GM12878 (cell line): Measurements from ENCODE around the gene HLA-F. TPM values are rescaled to one million over a fixed set of nuclear protein-coding genes. Genes with fewer than 3 reads are reported as not detected.

Experiments
- ASH2L ChIP-seq: fragments of 300-600, 200-600 bp; sonication (generic); IDR thresholded peaks from 2 replicates; pipeline ENCODE4 v1.6.1; 2017; ENCODE audit warnings: low read depth, mild to moderate bottlenecking, borderline replicate concordance
- CEBPB ChIP-seq, 2 experiments: fragments of 150-350 bp in 1 of 2; IDR thresholded peaks; 2 replicates each; pipeline ENCODE4 v1.6.1; 2012 to 2014; ENCODE audit warnings: low read depth in 2 of 2, low read length in 2 of 2, borderline replicate concordance in 1 of 2, inconsistent platforms in 1 of 2
- HCFC1 ChIP-seq: fragments of 150-350 bp; IDR thresholded peaks from 2 replicates; pipeline ENCODE4 v1.6.1; 2014; ENCODE audit warnings: low read length
- HDAC6 ChIP-seq: fragments of 200-600 bp; sonication (generic); IDR thresholded peaks from one replicate; pipeline ENCODE4 v1.8.0; 2017; ENCODE audit warnings: antibody characterized with exemption; ENCODE audit not compliant: unreplicated experiment
- HDGF ChIP-seq: fragments of 450-650 bp; IDR thresholded peaks from 2 replicates; pipeline ENCODE4 v1.6.1; 2016; ENCODE audit warnings: antibody characterized with exemption
- MEF2A ChIP-seq: IDR thresholded peaks from 2 replicates; pipeline ENCODE4 v1.6.1; 2011; ENCODE audit warnings: low read depth, mild to moderate bottlenecking, low read length, moderate library complexity; ENCODE audit not compliant: insufficient read depth
- MYC ChIP-seq: IDR thresholded peaks from 2 replicates; pipeline ENCODE4 v1.6.1; 2011; ENCODE audit warnings: mild to moderate bottlenecking, low read length, moderate library complexity, inconsistent platforms; ENCODE audit not compliant: insufficient read depth, insufficient replicate concordance, insufficient read length, severe bottlenecking
- RELA ChIP-seq: fragments of 450-650 bp; IDR thresholded peaks from 2 replicates; pipeline ENCODE4 v1.8.0; 2014; ENCODE audit warnings: borderline replicate concordance; ENCODE audit not compliant: partially characterized antibody
- RFX5 ChIP-seq: IDR thresholded peaks from 2 replicates; pipeline ENCODE4 v1.6.1; 2011; ENCODE audit warnings: low read depth, low read length, improper control_type of control experiment
- SPI1 ChIP-seq: IDR thresholded peaks from 2 replicates; pipeline ENCODE4 v1.6.1; 2011; ENCODE audit warnings: low read depth, mild to moderate bottlenecking, low read length, moderate library complexity, borderline replicate concordance; ENCODE audit not compliant: insufficient read depth
- TBL1XR1 ChIP-seq: IDR thresholded peaks from 2 replicates; pipeline ENCODE4 v1.6.1; 2012; ENCODE audit warnings: low read depth, low read length, improper control_type of control experiment
- TCF3 ChIP-seq: IDR thresholded peaks from 2 replicates; pipeline ENCODE4 v1.6.1; 2012; ENCODE audit warnings: low read depth, mild to moderate bottlenecking, low read length, borderline replicate concordance; ENCODE audit not compliant: insufficient read depth
- WRNIP1 ChIP-seq: IDR thresholded peaks from 2 replicates; pipeline ENCODE4 v1.6.1; 2011; ENCODE audit warnings: low read depth, low read length, improper control_type of control experiment, borderline replicate concordance
- ZNF384 ChIP-seq: IDR thresholded peaks from 2 replicates; pipeline ENCODE4 v1.6.1; 2012; ENCODE audit warnings: low read depth, mild to moderate bottlenecking, low read length, improper control_type of control experiment, borderline replicate concordance
- ZZZ3 ChIP-seq: IDR thresholded peaks from 2 replicates; pipeline ENCODE4 v1.6.1; 2011; ENCODE audit warnings: low read depth; ENCODE audit not compliant: control insufficient read depth, insufficient read length
- polyA plus RNA-seq, 11 experiments: library from polyadenylated mRNA; depleted of rRNA in 4 of 11; unstranded in 6 of 11; stranded (reverse) in 5 of 11; fragments of >200 nt; fragmentation: Nextera tagmentation in 4 of 11; fragmentation: Illumina TruSeq in 1 of 11; extraction: Ambion mirVana in 4 of 11; extraction: Trizol in 1 of 11; gene quantifications; 1 replicate in 1 of 11; 2 replicates in 10 of 11; pipeline versions ENCODE4 v1.2.1 to v1.2.3, GENCODE V29; 2011 to 2016; ENCODE audit warnings: inconsistent platforms in 2 of 11, missing spikeins in 2 of 11, low read depth in 1 of 11
- total RNA-seq, 4 experiments: library from RNA; depleted of rRNA in 3 of 4; stranded (reverse); fragments of >200 nt in 3 of 4; fragmentation: Illumina TruSeq in 1 of 4; extraction: Trizol in 1 of 4; gene quantifications; 2 replicates each; pipeline versions ENCODE4 v1.2.1 to v1.2.3, GENCODE V29; 2013 to 2021
- TF ChIP-seq, protein P1 (sequence below): fragments of 450-650 bp; formaldehyde crosslinking; IDR thresholded peaks from 2 replicates; pipeline ENCODE4 v1.5.0; 2022; ENCODE audit warnings: mild to moderate bottlenecking, missing genetic modification characterization
- TF ChIP-seq, protein P2 (sequence below): fragments of 450-650 bp; IDR thresholded peaks from 2 replicates; pipeline ENCODE4 v1.6.1; 2017; ENCODE audit warnings: mild to moderate bottlenecking, low read depth, inconsistent platforms; ENCODE audit not compliant: poor library complexity, severe bottlenecking
- TF ChIP-seq, protein P3 (sequence below): IDR thresholded peaks from 2 replicates; pipeline ENCODE4 v1.6.1; 2011; ENCODE audit warnings: low read depth, low read length, improper control_type of control experiment, borderline replicate concordance

The HLA-F gene
- total and polyA plus RNA-seq, 10 of the 15 experiments (the other 5 are each of a cell fraction or from before 2014, with no cell fraction given), result 30.1 to 342 (median 145) TPM

GRCh38 chr6:29752451-29753308, 29.4 kb downstream of the HLA-F start (continued):
- TF ChIP-seq HDAC6 (no peak), TCF3 (no peak), MYC (no peak), TBL1XR1 (no peak), CEBPB (IDR thresholded peaks at IDR 0.05; ENCODE audit: borderline replicate concordance in 1 of 2, low read depth in 2 of 2, low read length in 2 of 2) (no peak), SPI1 (no peak; the same call in 1 of the 2 replicates), ZNF384 (no peak), RFX5 (no peak; the same call in 1 of the 2 replicates), WRNIP1 (no peak), HDGF (no peak), MEF2A (no peak), ZZZ3 (no peak), RELA (no peak), HCFC1 (no peak), ASH2L (no peak)
- TF ChIP-seq, protein P1, sequence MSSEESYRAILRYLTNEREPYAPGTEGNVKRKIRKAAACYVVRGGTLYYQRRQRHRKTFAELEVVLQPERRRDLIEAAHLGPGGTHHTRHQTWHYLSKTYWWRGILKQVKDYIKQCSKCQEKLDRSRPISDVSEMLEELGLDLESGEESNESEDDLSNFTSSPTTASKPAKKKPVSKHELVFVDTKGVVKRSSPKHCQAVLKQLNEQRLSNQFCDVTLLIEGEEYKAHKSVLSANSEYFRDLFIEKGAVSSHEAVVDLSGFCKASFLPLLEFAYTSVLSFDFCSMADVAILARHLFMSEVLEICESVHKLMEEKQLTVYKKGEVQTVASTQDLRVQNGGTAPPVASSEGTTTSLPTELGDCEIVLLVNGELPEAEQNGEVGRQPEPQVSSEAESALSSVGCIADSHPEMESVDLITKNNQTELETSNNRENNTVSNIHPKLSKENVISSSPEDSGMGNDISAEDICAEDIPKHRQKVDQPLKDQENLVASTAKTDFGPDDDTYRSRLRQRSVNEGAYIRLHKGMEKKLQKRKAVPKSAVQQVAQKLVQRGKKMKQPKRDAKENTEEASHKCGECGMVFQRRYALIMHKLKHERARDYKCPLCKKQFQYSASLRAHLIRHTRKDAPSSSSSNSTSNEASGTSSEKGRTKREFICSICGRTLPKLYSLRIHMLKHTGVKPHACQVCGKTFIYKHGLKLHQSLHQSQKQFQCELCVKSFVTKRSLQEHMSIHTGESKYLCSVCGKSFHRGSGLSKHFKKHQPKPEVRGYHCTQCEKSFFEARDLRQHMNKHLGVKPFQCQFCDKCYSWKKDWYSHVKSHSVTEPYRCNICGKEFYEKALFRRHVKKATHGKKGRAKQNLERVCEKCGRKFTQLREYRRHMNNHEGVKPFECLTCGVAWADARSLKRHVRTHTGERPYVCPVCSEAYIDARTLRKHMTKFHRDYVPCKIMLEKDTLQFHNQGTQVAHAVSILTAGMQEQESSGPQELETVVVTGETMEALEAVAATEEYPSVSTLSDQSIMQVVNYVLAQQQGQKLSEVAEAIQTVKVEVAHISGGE (CRISPR knock-in tag), result no peak
- TF ChIP-seq, protein P2, sequence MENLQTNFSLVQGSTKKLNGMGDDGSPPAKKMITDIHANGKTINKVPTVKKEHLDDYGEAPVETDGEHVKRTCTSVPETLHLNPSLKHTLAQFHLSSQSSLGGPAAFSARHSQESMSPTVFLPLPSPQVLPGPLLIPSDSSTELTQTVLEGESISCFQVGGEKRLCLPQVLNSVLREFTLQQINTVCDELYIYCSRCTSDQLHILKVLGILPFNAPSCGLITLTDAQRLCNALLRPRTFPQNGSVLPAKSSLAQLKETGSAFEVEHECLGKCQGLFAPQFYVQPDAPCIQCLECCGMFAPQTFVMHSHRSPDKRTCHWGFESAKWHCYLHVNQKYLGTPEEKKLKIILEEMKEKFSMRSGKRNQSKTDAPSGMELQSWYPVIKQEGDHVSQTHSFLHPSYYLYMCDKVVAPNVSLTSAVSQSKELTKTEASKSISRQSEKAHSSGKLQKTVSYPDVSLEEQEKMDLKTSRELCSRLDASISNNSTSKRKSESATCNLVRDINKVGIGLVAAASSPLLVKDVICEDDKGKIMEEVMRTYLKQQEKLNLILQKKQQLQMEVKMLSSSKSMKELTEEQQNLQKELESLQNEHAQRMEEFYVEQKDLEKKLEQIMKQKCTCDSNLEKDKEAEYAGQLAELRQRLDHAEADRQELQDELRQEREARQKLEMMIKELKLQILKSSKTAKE, result no peak
- TF ChIP-seq, protein P3, sequence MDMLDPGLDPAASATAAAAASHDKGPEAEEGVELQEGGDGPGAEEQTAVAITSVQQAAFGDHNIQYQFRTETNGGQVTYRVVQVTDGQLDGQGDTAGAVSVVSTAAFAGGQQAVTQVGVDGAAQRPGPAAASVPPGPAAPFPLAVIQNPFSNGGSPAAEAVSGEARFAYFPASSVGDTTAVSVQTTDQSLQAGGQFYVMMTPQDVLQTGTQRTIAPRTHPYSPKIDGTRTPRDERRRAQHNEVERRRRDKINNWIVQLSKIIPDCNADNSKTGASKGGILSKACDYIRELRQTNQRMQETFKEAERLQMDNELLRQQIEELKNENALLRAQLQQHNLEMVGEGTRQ, result no peak
